ENCODE data around the gene PRXL2C.
A peak's percentile ranks its signal among the peaks of the same experiment; 100 is the strongest.
"Not testable (repeated sequence)": the region's sequence is repeated elsewhere in the genome, so short reads cannot be mapped to it uniquely, and the experiment has no call there.

PRXL2C gene

GRCh38 chr9:96633579-96633978, 21.5 kb downstream of the PRXL2C start:
- H3K9me3 Mint-ChIP-seq; H3K4me3 Mint-ChIP-seq; H3K27me3 Mint-ChIP-seq; H3K27ac Mint-ChIP-seq; H3K36me3 Mint-ChIP-seq (ENCODE audit: low read depth); intact Hi-C loops (cut with micrococcal nuclease); H3K4me1 Mint-ChIP-seq (ENCODE audit: low read depth): not testable (repeated sequence)

GRCh38 chr9:96626912-96627311, 28.2 kb downstream of the PRXL2C start:
- intact Hi-C loops (cut with micrococcal nuclease) = no loop called here
- Mint-ChIP-seq H3K4me1 (ENCODE audit: low read depth) (no peaks in the 10 kb centered on the region), H3K27me3 (peaks cover 15% of the 10 kb centered on the region), H3K9me3 (no peaks in the 10 kb centered on the region), H3K36me3 (ENCODE audit: low read depth) (no peaks in the 10 kb centered on the region), H3K27ac (no peak overlapping the region), H3K4me3 (no peak overlapping the region)

- intact Hi-C loops (cut with micrococcal nuclease) = no loop called here
- H3K27me3 Mint-ChIP-seq = peaks cover 51% of the 10 kb centered on the region
- H3K36me3 Mint-ChIP-seq (ENCODE audit: low read depth) = no peaks in the 10 kb centered on the region
- H3K4me3 Mint-ChIP-seq = no peak overlapping the region
- no peaks in the 10 kb centered on the region for H3K4me1 Mint-ChIP-seq (ENCODE audit: low read depth)
- no peaks in the 10 kb centered on the region for H3K9me3 Mint-ChIP-seq
- no peak overlapping the region for H3K27ac Mint-ChIP-seq
Measured at GRCh38 chr9:96621618-96622017, 33.5 kb downstream of the PRXL2C start.

- Mint-ChIP-seq H3K27ac (no peak overlapping the region), H3K4me1 (ENCODE audit: low read depth) (no peaks in the 10 kb centered on the region), H3K27me3 (peaks cover 59% of the 10 kb centered on the region), H3K9me3 (no peaks in the 10 kb centered on the region), H3K36me3 (ENCODE audit: low read depth) (no peaks in the 10 kb centered on the region), H3K4me3 (no peak overlapping the region)
- intact Hi-C loops (cut with micrococcal nuclease) = no loop called here
Measured at GRCh38 chr9:96620832-96621269, 34.3 kb downstream of the PRXL2C start.

- H3K9me3 Mint-ChIP-seq = no peaks in the 10 kb centered on the region
- H3K27ac Mint-ChIP-seq = no peak overlapping the region
- intact Hi-C loops (cut with micrococcal nuclease) = no loop called here
- H3K36me3 Mint-ChIP-seq (ENCODE audit: low read depth) = no peaks in the 10 kb centered on the region
- H3K4me1 Mint-ChIP-seq (ENCODE audit: low read depth) = no peaks in the 10 kb centered on the region
- H3K4me3 Mint-ChIP-seq = peak overlapping the region; percentile 53
- H3K27me3 Mint-ChIP-seq = peaks cover 63% of the 10 kb centered on the region
Measured at GRCh38 chr9:96620181-96620514, 35.0 kb downstream of the PRXL2C start.

- H3K36me3 Mint-ChIP-seq (ENCODE audit: low read depth) = no peaks in the 10 kb centered on the region
- H3K27me3 Mint-ChIP-seq = peaks cover 67% of the 10 kb centered on the region
- H3K9me3 Mint-ChIP-seq = no peaks in the 10 kb centered on the region
- peak within 1 kb of the TSS; percentile 67 for H3K4me3 Mint-ChIP-seq
- H3K27ac Mint-ChIP-seq = no peak within 1 kb of the TSS
- intact Hi-C loops (cut with micrococcal nuclease) = loop anchor here (2.0 kb wide), 1 partner anchor 35 kb away; the partner anchor contains the start of gene PRXL2C
- no peaks in the 10 kb centered on the region for H3K4me1 Mint-ChIP-seq (ENCODE audit: low read depth)
Measured at GRCh38 chr9:96619491-96620180, 35.5 kb downstream of the PRXL2C start, which contains the start of gene CDC14B. Gene CDC14B (minus strand): TSS chr9:96619843. CDS start chr9:96619378, 465 bp downstream.

GRCh38 chr9:96619124-96619465, 36.0 kb downstream of the PRXL2C start:
- intact Hi-C loops (cut with micrococcal nuclease) = loop anchor here (2.0 kb wide), 1 partner anchor 36 kb away; the partner anchor contains the start of gene PRXL2C

GRCh38 chr9:96618209-96619123, 36.7 kb downstream of the PRXL2C start:
- H3K9me3 Mint-ChIP-seq = no peaks in the 10 kb centered on the region
- H3K4me3 Mint-ChIP-seq = peak overlapping the region; percentile 67
- no peaks in the 10 kb centered on the region for H3K4me1 Mint-ChIP-seq (ENCODE audit: low read depth)
- H3K27ac Mint-ChIP-seq = no peak overlapping the region
- intact Hi-C loops (cut with micrococcal nuclease) = loop anchor here (2.0 kb wide), 1 partner anchor 36 kb away; the partner anchor contains the start of gene PRXL2C
- no peaks in the 10 kb centered on the region for H3K36me3 Mint-ChIP-seq (ENCODE audit: low read depth)
- H3K27me3 Mint-ChIP-seq = peaks cover 66% of the 10 kb centered on the region

More at GRCh38 chr9:96619124-96619465, 36.0 kb downstream of the PRXL2C start:
- peaks cover 66% of the 10 kb centered on the region for H3K27me3 Mint-ChIP-seq
- no peaks in the 10 kb centered on the region for H3K4me1 Mint-ChIP-seq (ENCODE audit: low read depth)
- H3K36me3 Mint-ChIP-seq (ENCODE audit: low read depth) = no peaks in the 10 kb centered on the region
- no peak overlapping the region for H3K27ac Mint-ChIP-seq
- no peaks in the 10 kb centered on the region for H3K9me3 Mint-ChIP-seq
- H3K4me3 Mint-ChIP-seq = peak overlapping the region; percentile 9

- Mint-ChIP-seq H3K27me3 (peaks cover 73% of the 10 kb centered on the region), H3K36me3 (ENCODE audit: low read depth) (no peaks in the 10 kb centered on the region), H3K27ac (no peak overlapping the region), H3K4me3 (no peak overlapping the region), H3K4me1 (ENCODE audit: low read depth) (no peaks in the 10 kb centered on the region), H3K9me3 (no peaks in the 10 kb centered on the region)
- intact Hi-C loops (cut with micrococcal nuclease) = loop anchor here (2.0 kb wide), 1 partner anchor 37 kb away; the partner anchor contains the start of gene PRXL2C
Measured at GRCh38 chr9:96617439-96618185, 37.5 kb downstream of the PRXL2C start.

GRCh38 chr9:96616817-96617438, 38.2 kb downstream of the PRXL2C start:
- Mint-ChIP-seq H3K4me3 (no peak overlapping the region), H3K36me3 (ENCODE audit: low read depth) (no peaks in the 10 kb centered on the region), H3K27me3 (peaks cover 74% of the 10 kb centered on the region), H3K9me3 (no peaks in the 10 kb centered on the region), H3K27ac (no peak overlapping the region), H3K4me1 (ENCODE audit: low read depth) (no peaks in the 10 kb centered on the region)
- intact Hi-C loops (cut with micrococcal nuclease) = no loop called here

GRCh38 chr9:96615411-96615810, 39.7 kb downstream of the PRXL2C start:
- H3K9me3 Mint-ChIP-seq = no peaks in the 10 kb centered on the region

GRCh38 chr9:96614664-96615063, 40.5 kb downstream of the PRXL2C start:
- intact Hi-C loops (cut with micrococcal nuclease); H3K36me3 Mint-ChIP-seq (ENCODE audit: low read depth); H3K27ac Mint-ChIP-seq; H3K4me3 Mint-ChIP-seq; H3K4me1 Mint-ChIP-seq (ENCODE audit: low read depth); H3K9me3 Mint-ChIP-seq: not testable (repeated sequence)
- H3K27me3 Mint-ChIP-seq = peaks cover 63% of the 10 kb centered on the region

More at GRCh38 chr9:96615411-96615810, 39.7 kb downstream of the PRXL2C start:
- Mint-ChIP-seq H3K4me1 (ENCODE audit: low read depth) (no peaks in the 10 kb centered on the region), H3K27me3 (peaks cover 71% of the 10 kb centered on the region), H3K27ac (no peak overlapping the region), H3K36me3 (ENCODE audit: low read depth) (no peaks in the 10 kb centered on the region), H3K4me3 (no peak overlapping the region)
- intact Hi-C loops (cut with micrococcal nuclease) = no loop called here

- intact Hi-C loops (cut with micrococcal nuclease) = no loop called here
- no peaks in the 10 kb centered on the region for H3K4me1 Mint-ChIP-seq (ENCODE audit: low read depth)
- no peak overlapping the region for H3K27ac Mint-ChIP-seq
- no peaks in the 10 kb centered on the region for H3K36me3 Mint-ChIP-seq (ENCODE audit: low read depth)
- H3K4me3 Mint-ChIP-seq = no peak overlapping the region
- H3K27me3 Mint-ChIP-seq = peaks cover 58% of the 10 kb centered on the region
- no peaks in the 10 kb centered on the region for H3K9me3 Mint-ChIP-seq
Measured at GRCh38 chr9:96612966-96613589, 42.0 kb downstream of the PRXL2C start.
